A549 treated with GW870086 at 1 μM for 4 hours (cell line): ENCODE measurements around the gene SPANXN5. TPM values are rescaled to one million over a fixed set of nuclear protein-coding genes. Genes with fewer than 3 reads are reported as not detected.

ENCODE experiments used
- total RNA-seq: library from RNA; stranded (reverse); fragments of 200-300 nt; extraction: Qiagen RNA extraction; gene quantifications from 5 replicates; pipeline ENCODE4 v1.2.3, GENCODE V29; 2022; ENCODE audit warnings: low read depth

The SPANXN5 gene
- total RNA-seq, result not detected in 5 replicates

GRCh38 chrX:52797327-52797726, at the start of gene SPANXN5:
TSS of gene SPANXN5 (minus strand) at chrX:52797427. CDS start at chrX:52797348, 79 bp downstream.

GRCh38 chrX:52811065-52811625, 13.9 kb upstream of the SPANXN5 start, which contains the start of gene XAGE5:
TSS of gene XAGE5 (plus strand) at chrX:52811287. CDS start at chrX:52812567, 1,280 bp downstream.

GRCh38 chrX:52750952-52751351, 46.3 kb downstream of the SPANXN5 start, which contains the start of gene SSX2B:
TSS of gene SSX2B (plus strand) at chrX:52751252. CDS start at chrX:52752681, 1,429 bp downstream.

Other genes starting within 250 kb of the SPANXN5 start
- not detected in 5 replicates for gene SSX7, start 142.5 kb downstream of the SPANXN5 start, total RNA-seq
- not detected in 5 replicates for gene SSX2, start 90.2 kb downstream of the SPANXN5 start, total RNA-seq
- not detected in 5 replicates for gene SSX2B, start 46.2 kb downstream of the SPANXN5 start, total RNA-seq
- not detected in 5 replicates for gene XAGE5, start 13.9 kb upstream of the SPANXN5 start, total RNA-seq
- gene XAGE3, start 70.7 kb upstream of the SPANXN5 start, total RNA-seq, result not detected in 5 replicates
- 9.0 to 16.0 TPM (median 9.6 TPM) in 5 replicates for gene FAM156B, start 99.9 kb upstream of the SPANXN5 start, total RNA-seq
- 11.9 to 21.1 TPM (median 15.8 TPM) in 5 replicates for gene FAM156A, start 161.1 kb upstream of the SPANXN5 start, total RNA-seq